K562 (cell line): Measurements from ENCODE around the gene MC2R. TPM values are rescaled to one million over a fixed set of nuclear protein-coding genes. Genes with fewer than 3 reads are reported as not detected.

Experiments
- ATAC-seq: fragments of 200-7000 bp; cut with Tn5 transposase; 3 replicates; pipeline ENCODE4 v1.9.1; 2020; ENCODE audit warnings: moderate library complexity
- BruUV-seq: library from RNA; stranded (reverse); fragments of 400-500 nt; replicated peaks from 2 replicates; lab custom pipeline; 2021; lab: Mats Ljungman, UMichigan
- CTCF ChIA-PET: fragments of 300-600 bp; formaldehyde crosslinking; extraction: SDS; loops from one replicate; lab custom pipeline; 2021; ENCODE audit warnings: low intra/inter-chr PET ratio; lab: Yijun Ruan, JAX
- POLR2A ChIA-PET: fragments of 300-600, 350-650 bp; sonication (Branson Sonifier 250); formaldehyde crosslinking; extraction: SDS; loops from one replicate; lab custom pipeline; 2021; ENCODE audit warnings: antibody characterized with exemption, inconsistent platforms; lab: Yijun Ruan, JAX
- DNase-seq, 4 experiments: peaks; one replicate each; pipeline versions ENCODE4 v3.0.0 to v3.0.0-alpha.2; 2011 to 2018; ENCODE audit warnings: low spot score in 3 of 4, mixed read lengths in 3 of 4; ENCODE audit errors: extremely low read depth in 1 of 4
- FAIRE-seq: peaks from 2 replicates; lab custom pipeline; 2011; peaks lifted over from hg19 to GRCh38; lab: Jason Lieb, UNC
- H2AFZ ChIP-seq: 2 replicates; pipeline ENCODE4 v1.6.0; 2011; ENCODE audit warnings: low read depth, low read length, control low read depth, inconsistent platforms
- H3K27ac ChIP-seq: fragments of 200-600 bp; 3 replicates; pipeline ENCODE4 v1.8.0; 2011; ENCODE audit warnings: low read depth, mild to moderate bottlenecking, control low read depth, inconsistent platforms, low read length, moderate library complexity, mixed read lengths; ENCODE audit errors: extremely low read depth
- H3K27me3 ChIP-seq, 2 experiments: fragments of 300-600 bp in 1 of 2; 2 replicates in 1 of 2; 3 replicates in 1 of 2; pipeline versions ENCODE4 v1.6.0 to v1.8.0; 2011; ENCODE audit warnings: inconsistent platforms in 2 of 2, low read length in 2 of 2, mild to moderate bottlenecking in 1 of 2, mixed read lengths in 1 of 2, moderate library complexity in 1 of 2; ENCODE audit not compliant: control insufficient read depth in 2 of 2, insufficient read depth in 2 of 2
- H3K36me3 ChIP-seq: fragments of 300-600 bp; 3 replicates; pipeline ENCODE4 v1.8.0; 2011; ENCODE audit warnings: mild to moderate bottlenecking, low read length, inconsistent platforms; ENCODE audit not compliant: control insufficient read depth, insufficient read depth
- H3K4me1 ChIP-seq, 2 experiments: fragments of 200-600 bp in 1 of 2; replicated peaks in 1 of 2; 2 replicates in 1 of 2; 3 replicates in 1 of 2; pipeline versions ENCODE4 v1.5.1 to v1.8.0; 2011; ENCODE audit warnings: inconsistent platforms in 2 of 2, low read length in 2 of 2, mild to moderate bottlenecking in 1 of 2, mixed read lengths in 1 of 2, moderate library complexity in 1 of 2; ENCODE audit not compliant: control insufficient read depth in 2 of 2, insufficient read depth in 2 of 2
- H3K4me2 ChIP-seq: 2 replicates; pipeline ENCODE4 v1.6.1; 2011; ENCODE audit warnings: low read length, control low read depth, inconsistent platforms, mixed read lengths; ENCODE audit not compliant: insufficient read depth
- H3K4me3 ChIP-seq: fragments of 200-600 bp; sonication (generic), shearing (Covaris generic); 2 replicates; pipeline ENCODE4 v1.5.1; 2016; ENCODE audit warnings: control low read depth, inconsistent platforms
- H3K79me2 ChIP-seq: fragments of 200-600 bp; 3 replicates; pipeline ENCODE4 v1.8.0; 2011; ENCODE audit warnings: low read length, inconsistent platforms; ENCODE audit not compliant: control insufficient read depth, insufficient read depth
- H3K9ac ChIP-seq, 2 experiments: 2 replicates each; pipeline versions ENCODE4 v1.6.0 to v1.6.1; 2011; ENCODE audit warnings: low read depth in 2 of 2, low read length in 2 of 2, control low read depth in 1 of 2, inconsistent platforms in 1 of 2, mild to moderate bottlenecking in 1 of 2, mixed read lengths in 1 of 2; ENCODE audit not compliant: insufficient read depth in 1 of 2
- H3K9me1 ChIP-seq: one replicate; pipeline ENCODE4 v1.6.0; 2011; ENCODE audit warnings: inconsistent platforms, mild to moderate bottlenecking, low read length, moderate library complexity; ENCODE audit not compliant: control insufficient read depth, insufficient read depth
- H3K9me3 ChIP-seq: replicated peaks from 2 replicates; pipeline ENCODE4 v1.5.1; 2011; ENCODE audit warnings: low read depth, low read length, inconsistent platforms; ENCODE audit not compliant: control insufficient read depth, insufficient read depth
- H4K20me1 ChIP-seq: replicated peaks from 2 replicates; pipeline ENCODE4 v1.6.1; 2011; ENCODE audit warnings: low read length, inconsistent platforms, mixed read lengths; ENCODE audit not compliant: control insufficient read depth, insufficient read depth
- BACH1 ChIP-seq: fragments of 200-800 bp; sonication (Bioruptor generic); IDR thresholded peaks from 2 replicates; pipeline ENCODE4 v1.6.1; 2016; ENCODE audit warnings: missing genetic modification characterization, missing compliant biosample characterization
- CREBBP ChIP-seq: IDR thresholded peaks from one replicate; pipeline ENCODE4 v1.6.1; 2012; ENCODE audit warnings: low read depth, mild to moderate bottlenecking, control low read depth, inconsistent platforms, low read length
- CREM ChIP-seq: IDR thresholded peaks from 2 replicates; pipeline ENCODE4 v1.6.1; 2014; ENCODE audit warnings: antibody characterized with exemption, low read depth
- LARP7 ChIP-seq: fragments of 450-650 bp; IDR thresholded peaks from 2 replicates; pipeline ENCODE4 v1.6.1; 2016
- MAFF ChIP-seq: IDR thresholded peaks from 2 replicates; pipeline ENCODE4 v1.6.1; 2012; ENCODE audit warnings: low read length, improper control_type of control experiment
- MAZ ChIP-seq, 2 experiments: fragments of 450-650 bp in 1 of 2; sonication (generic) in 1 of 2; formaldehyde crosslinking; IDR thresholded peaks in 1 of 2; conservative IDR thresholded peaks in 1 of 2; 2 replicates each; pipeline versions ENCODE4 v1.4.0 to v1.5.0; 2020; ENCODE audit warnings: mild to moderate bottlenecking in 1 of 2, missing genetic modification reagents in 1 of 2
- MITF ChIP-seq: IDR thresholded peaks from 2 replicates; pipeline ENCODE4 v1.6.1; 2014; ENCODE audit warnings: antibody characterized with exemption
- PATZ1 ChIP-seq: fragments of 250-450 bp; sonication (Bioruptor Pico); IDR thresholded peaks from 2 replicates; pipeline ENCODE4 v1.5.0; 2020; ENCODE audit warnings: mild to moderate bottlenecking, borderline replicate concordance
- SMARCA5 ChIP-seq: fragments of 450-650 bp; IDR thresholded peaks from 2 replicates; pipeline ENCODE4 v1.6.1; 2016
- ZNF23 ChIP-seq: fragments of 250-450 bp; sonication (Bioruptor Pico); IDR thresholded peaks from 2 replicates; pipeline ENCODE4 v1.4.0; 2020; ENCODE audit warnings: mild to moderate bottlenecking
- ZNF507 ChIP-seq: conservative IDR thresholded peaks from 2 replicates; pipeline ENCODE4 v1.6.1; 2017; ENCODE audit warnings: missing genetic modification characterization, missing compliant biosample characterization
- WGBS: fragments of 100-300 bp; shearing (Covaris generic); methylation state at CpG from one replicate; pipeline ENCODE4 v1.1.6; 2016; ENCODE audit warnings: low coverage, mixed read lengths; ENCODE audit not compliant: insufficient coverage; ENCODE audit errors: missing lambda C conversion rate; 5-methylcytosine and 5-hydroxymethylcytosine counted together
- in situ Hi-C: fragments of 300-500 bp; cut with MboI; formaldehyde crosslinking; loops from 4 replicates; pipeline ENCODE4 v1.15.0; 2018; ENCODE audit warnings: inconsistent platforms, mixed read lengths
- intact Hi-C: fragments of 100-400 bp; cut with micrococcal nuclease; formaldehyde crosslinking; loops from 2 replicates; pipeline ENCODE4 v1.14.2; 2022
- polyA plus RNA-seq, 8 experiments: library from polyadenylated mRNA; depleted of rRNA in 4 of 8; stranded (reverse) in 5 of 8; unstranded in 3 of 8; fragments of >200 nt; fragmentation: Nextera tagmentation in 2 of 8; fragmentation: Illumina TruSeq in 1 of 8; extraction: Ambion mirVana in 2 of 8; extraction: Trizol in 1 of 8; gene quantifications; 2 replicates each; pipeline versions ENCODE4 v1.2.1 to v1.2.3, GENCODE V29; 2011 to 2014; ENCODE audit warnings: inconsistent platforms in 1 of 8, missing spikeins in 1 of 8
- total RNA-seq, 7 experiments: library from RNA; depleted of rRNA in 6 of 7; stranded (reverse); fragments of >200 nt in 6 of 7; fragmentation: Illumina TruSeq in 2 of 7; extraction: Trizol in 2 of 7; gene quantifications; 2 replicates each; pipeline versions ENCODE4 v1.2.1 to v1.2.3, GENCODE V29; 2011 to 2021; ENCODE audit warnings: low replicate concordance in 1 of 7
- TF ChIP-seq, protein P1 (sequence below): sonication (generic); formaldehyde crosslinking; IDR thresholded peaks from 2 replicates; pipeline ENCODE4 v1.8.0; 2022; ENCODE audit warnings: mild to moderate bottlenecking, missing genetic modification reagents, borderline replicate concordance

Gene MC2R
- total and polyA plus RNA-seq, 9 of the 15 experiments (the other 6 are each of a cell fraction or from before 2014, with no cell fraction given) = not detected

DNA sequence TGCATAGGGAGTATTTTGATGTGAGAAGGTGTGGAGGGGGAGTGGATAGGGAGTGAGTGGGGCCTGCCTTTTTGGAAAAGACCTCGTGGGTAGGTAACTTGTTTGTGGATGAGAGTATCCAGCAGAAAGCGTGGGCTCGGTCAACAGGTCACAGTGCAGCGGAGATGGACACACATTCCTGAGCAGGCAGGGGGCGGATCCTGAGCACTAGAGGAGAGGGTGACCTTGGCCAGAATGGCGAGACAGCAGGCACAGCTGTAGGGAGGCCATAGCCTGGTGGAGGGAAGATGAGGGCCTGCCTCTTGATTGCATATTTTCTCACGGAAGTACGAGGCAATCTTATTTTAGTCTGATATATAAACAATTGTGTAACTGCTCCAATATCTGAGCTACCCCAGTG is 3.6 kb upstream of the MC2R start:
- BruUV-seq = no TSS peak
- under 1% methylated on average over 8 of the region's 8 CpGs for WGBS
- no peak overlapping the region for H3K9ac ChIP-seq
- no peaks in the 10 kb centered on the region for H3K36me3 ChIP-seq
- no peak overlapping the region for H2AFZ ChIP-seq
- H3K27ac ChIP-seq = no peak overlapping the region
- no peaks in the 10 kb centered on the region for H3K9me1 ChIP-seq
- CTCF ChIA-PET = no interaction called here
- intact Hi-C loops = no loop called here
- H3K27me3 ChIP-seq = no peaks in the 10 kb centered on the region; a peak in 1 of 5 replicates
- POLR2A ChIA-PET = no interaction called here
- in situ Hi-C loops = no loop called here
- DNase-seq = no peak
- ATAC-seq = no peak
- no peak for TF ChIP-seq ZNF507
- no peaks in the 10 kb centered on the region for H3K4me1 ChIP-seq
- H3K4me2 ChIP-seq = no peak overlapping the region
- no peaks in the 10 kb centered on the region for H3K9me3 ChIP-seq
- H3K4me3 ChIP-seq = no peak overlapping the region
- no peaks in the 10 kb centered on the region for H3K79me2 ChIP-seq
- H4K20me1 ChIP-seq = no peaks in the 10 kb centered on the region
- no peak for FAIRE-seq

DNA sequence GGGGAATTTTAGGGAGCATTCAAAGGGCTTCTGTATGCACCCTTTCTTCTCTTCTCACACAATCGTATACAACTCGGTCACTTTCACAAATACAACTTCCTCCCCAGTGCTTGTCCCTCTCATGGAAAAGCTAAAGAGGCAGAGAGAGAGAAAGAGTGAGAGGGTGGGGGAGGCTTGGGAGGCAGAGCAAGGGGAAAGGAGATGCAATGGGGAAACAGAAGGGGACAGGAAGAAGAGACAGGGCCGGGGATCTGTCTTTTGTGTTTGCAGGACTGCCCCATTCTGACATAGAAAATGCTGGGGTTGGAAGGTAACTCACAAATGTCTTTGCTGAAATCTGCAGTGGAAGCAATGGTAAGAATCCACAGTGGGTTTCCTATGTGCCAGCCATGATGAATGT is 2.1 kb upstream of the MC2R start:
- intact Hi-C loops (no loop called here), in situ Hi-C loops (no loop called here)
- Histone ChIP-seq H3K27me3 (no peaks in the 10 kb centered on the region; a peak in 1 of 5 replicates), H3K9ac (no peak overlapping the region), H3K36me3 (no peaks in the 10 kb centered on the region), H4K20me1 (no peaks in the 10 kb centered on the region), H3K4me3 (no peak overlapping the region), H2AFZ (no peak overlapping the region), H3K27ac (no peak overlapping the region), H3K4me2 (no peak overlapping the region), H3K9me1 (no peaks in the 10 kb centered on the region), H3K79me2 (no peaks in the 10 kb centered on the region), H3K4me1 (no peaks in the 10 kb centered on the region), H3K9me3 (no peaks in the 10 kb centered on the region)
- no peak for ATAC-seq
- POLR2A ChIA-PET = no interaction called here
- FAIRE-seq = no peak
- CTCF ChIA-PET = no interaction called here
- no peak for DNase-seq
- no TSS peak for BruUV-seq
- WGBS = 0% methylated on average over 3 of the region's 3 CpGs
- TF ChIP-seq ZNF23 (CRISPR knock-in tag) (no peak), MAZ (CRISPR knock-in tag; conservative IDR thresholded peaks at IDR 0.05 in 1 of 2, IDR thresholded peaks at IDR 0.05 in 1 of 2) (no peak), CREM (no peak), SMARCA5 (no peak), PATZ1 (CRISPR knock-in tag) (no peak), MAFF (no peak), MITF (no peak), LARP7 (no peak), BACH1 (tag) (no peak), CREBBP (no peak)
- TF ChIP-seq, protein P1, sequence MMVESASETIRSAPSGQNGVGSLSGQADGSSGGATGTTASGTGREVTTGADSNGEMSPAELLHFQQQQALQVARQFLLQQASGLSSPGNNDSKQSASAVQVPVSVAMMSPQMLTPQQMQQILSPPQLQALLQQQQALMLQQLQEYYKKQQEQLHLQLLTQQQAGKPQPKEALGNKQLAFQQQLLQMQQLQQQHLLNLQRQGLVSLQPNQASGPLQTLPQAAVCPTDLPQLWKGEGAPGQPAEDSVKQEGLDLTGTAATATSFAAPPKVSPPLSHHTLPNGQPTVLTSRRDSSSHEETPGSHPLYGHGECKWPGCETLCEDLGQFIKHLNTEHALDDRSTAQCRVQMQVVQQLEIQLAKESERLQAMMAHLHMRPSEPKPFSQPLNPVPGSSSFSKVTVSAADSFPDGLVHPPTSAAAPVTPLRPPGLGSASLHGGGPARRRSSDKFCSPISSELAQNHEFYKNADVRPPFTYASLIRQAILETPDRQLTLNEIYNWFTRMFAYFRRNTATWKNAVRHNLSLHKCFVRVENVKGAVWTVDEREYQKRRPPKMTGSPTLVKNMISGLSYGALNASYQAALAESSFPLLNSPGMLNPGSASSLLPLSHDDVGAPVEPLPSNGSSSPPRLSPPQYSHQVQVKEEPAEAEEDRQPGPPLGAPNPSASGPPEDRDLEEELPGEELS (CRISPR knock-in tag) = no peak
